Measurements from ENCODE around the gene ATXN7L3. TPM values are rescaled to one million over a fixed set of nuclear protein-coding genes. Genes with fewer than 3 reads are reported as not detected.

ATXN7L3 gene
- total RNA-seq, 3 donors from 2014 or later = 34.7 to 45.8 (median 38.3) TPM

DNA sequence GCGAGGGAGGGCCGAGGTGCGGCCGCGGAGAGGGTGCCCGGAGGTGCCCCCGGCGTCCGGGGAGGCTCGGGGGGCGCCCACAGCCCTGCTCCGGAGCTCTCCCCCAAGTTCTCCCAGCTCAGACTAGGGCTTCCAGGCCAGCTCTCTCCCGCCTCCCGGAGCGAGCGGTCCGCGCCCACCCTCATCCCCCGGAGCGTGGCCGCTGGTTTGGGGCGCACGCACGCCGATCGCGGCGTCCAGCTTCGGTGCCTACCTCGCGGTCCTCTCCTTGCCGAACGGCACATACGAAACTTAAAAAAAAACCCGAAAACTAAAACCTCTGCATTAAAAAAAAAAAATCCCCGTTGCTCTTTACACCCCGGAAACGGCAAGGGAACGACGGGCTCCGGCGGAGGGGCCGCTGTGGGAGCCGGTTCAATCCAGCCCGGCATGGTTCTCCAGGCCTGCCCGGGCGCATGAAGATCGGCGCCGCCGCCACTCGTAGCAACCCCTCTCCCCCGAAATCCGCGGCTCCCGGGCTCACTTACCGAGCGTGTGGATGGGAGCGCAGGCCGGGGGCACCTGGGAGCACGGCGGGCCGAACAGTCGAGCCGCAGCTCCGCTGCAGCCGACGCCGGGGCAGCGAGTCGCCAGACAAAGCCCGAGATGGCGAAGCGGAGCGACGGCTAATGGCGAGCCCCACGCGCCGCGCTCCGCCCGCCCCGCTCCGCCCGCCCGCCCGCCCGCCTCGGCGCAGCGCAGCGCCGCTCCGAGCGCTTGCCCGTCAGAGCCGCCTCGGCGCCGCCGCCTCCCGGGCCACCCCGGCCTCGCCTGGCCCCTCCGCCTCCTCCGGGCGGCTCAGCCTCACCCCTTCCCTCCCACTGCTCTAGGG, 20.8 kb upstream of the ATXN7L3 start:
- Histone ChIP-seq H3K36me3 (no peaks in the 10 kb centered on the region), H3K4me1 (peaks cover 0 to 21% of the 10 kb centered on the region in 2 donors), H3K4me3 (peak overlapping the region; percentile 72 to 79 (median 73)), H3K27ac (peak overlapping the region; percentile 97 to 98), H3K9me3 (no peaks in the 10 kb centered on the region), H3K27me3 (no peaks in the 10 kb centered on the region)
- intact Hi-C loops (cut with DNase I; ENCODE audit: low total_unique reads) = no loop called here
- TF ChIP-seq POLR2A (IDR thresholded peaks at IDR 0.05) = no peak
- peak in 1 of 3 donors; percentile 29 for TF ChIP-seq POLR2AphosphoS5 (IDR thresholded peaks at IDR 0.05)
- peak in 1 of 2 donors; percentile 56 for DNase-seq (ENCODE audit: low spot score in 2 of 2)

DNA sequence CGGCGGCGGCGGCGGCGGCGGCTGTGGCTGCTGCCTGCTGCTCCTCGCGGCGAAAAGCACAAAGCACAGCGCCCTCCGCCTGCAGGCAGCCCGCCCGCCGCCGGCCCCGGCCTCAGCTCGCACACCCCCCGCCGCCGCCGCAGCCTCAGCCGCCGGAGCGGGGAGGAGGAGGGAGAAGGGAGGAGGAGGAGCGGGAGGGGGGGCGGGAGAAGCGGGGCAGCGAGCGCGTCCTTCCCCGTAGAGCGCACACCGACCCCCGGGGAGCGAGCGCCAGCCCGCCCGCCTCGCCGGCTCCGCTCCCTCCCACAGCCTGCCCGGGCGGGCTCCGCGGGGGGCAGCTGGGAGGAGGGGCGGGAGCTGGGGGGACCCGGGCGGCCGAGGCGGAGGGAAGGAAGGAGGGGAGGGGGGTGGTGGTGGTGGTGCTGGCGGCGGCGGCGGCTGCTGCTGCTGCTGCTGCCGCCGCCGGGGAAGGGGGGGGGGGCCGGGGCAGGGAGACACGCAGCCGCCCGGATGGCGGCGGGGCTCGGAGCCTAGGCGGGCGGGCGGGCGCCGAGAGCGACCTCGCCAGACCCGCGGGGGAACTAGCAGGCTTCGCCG, 20.0 kb upstream of the ATXN7L3 start, which contains the start of gene UBTF:
Gene UBTF (minus strand): TSS at position 60 of the 597 bp plus-strand sequence. CDS start 1,446 bp downstream, outside the sequence.
- intact Hi-C loops (cut with DNase I; ENCODE audit: low total_unique reads) = loop anchor here (5.0 kb wide), 1 partner anchor 1997 kb away; no protein-coding TSS in a partner anchor
- Histone ChIP-seq H3K4me1 (peaks cover 0 to 21% of the 10 kb centered on the region in 2 donors), H3K27me3 (no peaks in the 10 kb centered on the region), H3K9me3 (no peaks in the 10 kb centered on the region), H3K36me3 (no peaks in the 10 kb centered on the region), H3K4me3 (peak within 1 kb of the TSS; percentile 72 to 79 (median 73)), H3K27ac (peak within 1 kb of the TSS; percentile 97 to 98)
- peak; percentile 43 to 56 for DNase-seq (ENCODE audit: low spot score in 2 of 2)
- TF ChIP-seq, protein P1, sequence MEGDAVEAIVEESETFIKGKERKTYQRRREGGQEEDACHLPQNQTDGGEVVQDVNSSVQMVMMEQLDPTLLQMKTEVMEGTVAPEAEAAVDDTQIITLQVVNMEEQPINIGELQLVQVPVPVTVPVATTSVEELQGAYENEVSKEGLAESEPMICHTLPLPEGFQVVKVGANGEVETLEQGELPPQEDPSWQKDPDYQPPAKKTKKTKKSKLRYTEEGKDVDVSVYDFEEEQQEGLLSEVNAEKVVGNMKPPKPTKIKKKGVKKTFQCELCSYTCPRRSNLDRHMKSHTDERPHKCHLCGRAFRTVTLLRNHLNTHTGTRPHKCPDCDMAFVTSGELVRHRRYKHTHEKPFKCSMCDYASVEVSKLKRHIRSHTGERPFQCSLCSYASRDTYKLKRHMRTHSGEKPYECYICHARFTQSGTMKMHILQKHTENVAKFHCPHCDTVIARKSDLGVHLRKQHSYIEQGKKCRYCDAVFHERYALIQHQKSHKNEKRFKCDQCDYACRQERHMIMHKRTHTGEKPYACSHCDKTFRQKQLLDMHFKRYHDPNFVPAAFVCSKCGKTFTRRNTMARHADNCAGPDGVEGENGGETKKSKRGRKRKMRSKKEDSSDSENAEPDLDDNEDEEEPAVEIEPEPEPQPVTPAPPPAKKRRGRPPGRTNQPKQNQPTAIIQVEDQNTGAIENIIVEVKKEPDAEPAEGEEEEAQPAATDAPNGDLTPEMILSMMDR (IDR thresholded peaks at IDR 0.05) = no peak
- TF ChIP-seq POLR2A (IDR thresholded peaks at IDR 0.05) (no peak), POLR2AphosphoS5 (IDR thresholded peaks at IDR 0.05) (no peak)

- intact Hi-C loops (cut with DNase I; ENCODE audit: low total_unique reads) = loop anchor here (5.0 kb wide), 1 partner anchor 1997 kb away; no protein-coding TSS in a partner anchor
- Histone ChIP-seq H3K36me3 (no peaks in the 10 kb centered on the region), H3K27me3 (no peaks in the 10 kb centered on the region), H3K27ac (peak overlapping the region; percentile 97 to 98), H3K9me3 (no peaks in the 10 kb centered on the region), H3K4me3 (peak overlapping the region; percentile 72 to 79 (median 73)), H3K4me1 (peaks cover 0 to 21% of the 10 kb centered on the region in 2 donors)
- DNase-seq (ENCODE audit: low spot score in 2 of 2) = peak; percentile 49 to 65
- TF ChIP-seq POLR2A (IDR thresholded peaks at IDR 0.05) (no peak), POLR2AphosphoS5 (IDR thresholded peaks at IDR 0.05) (peak in 1 of 3 donors; percentile 13)
- TF ChIP-seq, protein P1 (IDR thresholded peaks at IDR 0.05) = peak in 2 of 3 donors; percentile 12 to 75
Measured at GRCh38 chr17:44219108-44219615, 19.5 kb upstream of the ATXN7L3 start.

- intact Hi-C loops (cut with DNase I; ENCODE audit: low total_unique reads) = loop anchor here (5.0 kb wide), 1 partner anchor 1996 kb away; no protein-coding TSS in a partner anchor
- H3K36me3 ChIP-seq = no peaks in the 10 kb centered on the region
- H3K27ac ChIP-seq = peak overlapping the region; percentile 97 to 98
- no peaks in the 10 kb centered on the region for H3K9me3 ChIP-seq
- peaks cover 0 to 21% of the 10 kb centered on the region in 2 donors for H3K4me1 ChIP-seq
- DNase-seq (ENCODE audit: low spot score in 2 of 2) = peak; percentile 80 to 84
- H3K27me3 ChIP-seq = no peaks in the 10 kb centered on the region
- peak overlapping the region; percentile 72 to 79 (median 73) for H3K4me3 ChIP-seq
- TF ChIP-seq, protein P1 (IDR thresholded peaks at IDR 0.05) = peak; percentile 12 to 43 (median 34)
- TF ChIP-seq POLR2AphosphoS5 (IDR thresholded peaks at IDR 0.05) (peak in 2 of 3 donors; percentile 23 to 47), POLR2A (IDR thresholded peaks at IDR 0.05) (no peak)
Measured at GRCh38 chr17:44218344-44219107, 18.8 kb upstream of the ATXN7L3 start.
